ENCODE results near the gene RINT1.

GRCh38 chr7:105519353-105519752, 12.6 kb upstream of the RINT1 start:
- TF ChIP-seq CTCF (IDR thresholded peaks at IDR 0.05) (no peak), POLR2A (IDR thresholded peaks at IDR 0.05) (no peak)
